Fibroblast of lung (primary cell): ENCODE measurements around the gene KCTD19.

Experiments used
- EZH2 ChIP-seq: IDR thresholded peaks from 2 replicates; pipeline ENCODE4 v1.5.1; 2012; ENCODE audit warnings: low read length, control low read depth, mild to moderate bottlenecking; ENCODE audit errors: missing control alignments
- TF ChIP-seq, protein P1 (sequence below), 2 donors: IDR thresholded peaks in 1 of 2; conservative IDR thresholded peaks in 1 of 2; 1 replicate in 1 of 2; 2 replicates in 1 of 2; pipeline ENCODE4 v1.5.1; 2011 to 2012; ENCODE audit warnings: low read length in 2 of 2, control low read depth in 1 of 2, inconsistent platforms in 1 of 2, low read depth in 1 of 2, mild to moderate bottlenecking in 1 of 2

DNA sequence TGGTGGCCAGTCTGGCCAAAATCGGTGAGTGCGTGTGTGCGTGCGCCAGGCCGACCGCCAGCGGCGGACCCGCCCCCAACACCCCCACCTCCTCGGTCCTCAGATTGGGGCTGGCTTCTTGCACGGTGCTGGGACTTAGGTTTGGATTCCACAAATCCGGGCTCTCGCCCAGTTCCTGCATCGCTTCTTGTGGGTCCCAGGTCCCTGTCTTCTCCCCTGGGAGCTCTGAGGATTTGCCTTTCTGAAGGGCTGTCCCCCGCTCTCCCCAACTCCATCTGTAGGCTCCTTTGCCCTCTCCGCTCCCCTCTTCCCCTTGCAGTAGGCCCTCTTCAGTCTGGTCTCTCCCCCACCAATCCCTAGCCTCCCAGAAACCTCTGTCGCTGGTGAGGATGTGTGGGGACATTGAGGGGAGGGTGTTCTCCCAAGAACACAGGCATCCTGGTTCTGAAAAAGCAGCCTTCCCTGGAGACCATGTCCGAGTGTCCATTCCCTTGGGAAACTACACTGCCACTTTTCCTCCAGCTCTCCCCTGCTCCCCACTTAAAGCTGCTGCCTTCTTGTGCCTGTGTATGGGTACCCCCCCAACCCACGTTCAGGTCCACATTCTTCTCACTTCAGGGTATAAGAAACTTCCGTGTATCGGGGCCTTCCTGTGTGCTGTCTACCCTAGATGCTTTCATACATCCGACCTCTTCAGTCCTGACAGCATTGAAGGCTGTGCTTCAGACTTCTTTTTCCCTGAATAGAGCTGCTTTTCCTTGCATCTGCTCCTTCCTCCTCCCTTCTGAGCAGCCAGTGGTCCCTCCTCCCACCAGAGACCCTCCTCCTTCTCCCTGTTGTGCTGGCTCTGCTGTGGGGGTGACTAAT, 77.1 kb downstream of the KCTD19 start:
- no peak for TF ChIP-seq EZH2
- TF ChIP-seq, protein P1, sequence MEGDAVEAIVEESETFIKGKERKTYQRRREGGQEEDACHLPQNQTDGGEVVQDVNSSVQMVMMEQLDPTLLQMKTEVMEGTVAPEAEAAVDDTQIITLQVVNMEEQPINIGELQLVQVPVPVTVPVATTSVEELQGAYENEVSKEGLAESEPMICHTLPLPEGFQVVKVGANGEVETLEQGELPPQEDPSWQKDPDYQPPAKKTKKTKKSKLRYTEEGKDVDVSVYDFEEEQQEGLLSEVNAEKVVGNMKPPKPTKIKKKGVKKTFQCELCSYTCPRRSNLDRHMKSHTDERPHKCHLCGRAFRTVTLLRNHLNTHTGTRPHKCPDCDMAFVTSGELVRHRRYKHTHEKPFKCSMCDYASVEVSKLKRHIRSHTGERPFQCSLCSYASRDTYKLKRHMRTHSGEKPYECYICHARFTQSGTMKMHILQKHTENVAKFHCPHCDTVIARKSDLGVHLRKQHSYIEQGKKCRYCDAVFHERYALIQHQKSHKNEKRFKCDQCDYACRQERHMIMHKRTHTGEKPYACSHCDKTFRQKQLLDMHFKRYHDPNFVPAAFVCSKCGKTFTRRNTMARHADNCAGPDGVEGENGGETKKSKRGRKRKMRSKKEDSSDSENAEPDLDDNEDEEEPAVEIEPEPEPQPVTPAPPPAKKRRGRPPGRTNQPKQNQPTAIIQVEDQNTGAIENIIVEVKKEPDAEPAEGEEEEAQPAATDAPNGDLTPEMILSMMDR (conservative IDR thresholded peaks at IDR 0.05 in 1 of 2, IDR thresholded peaks at IDR 0.05 in 1 of 2; ENCODE audit: low read depth in 1 of 2, low read length in 2 of 2) = no peak
